ENCODE measurements around the gene TUBE1.
"Not testable (repeated sequence)": the region's sequence is repeated elsewhere in the genome, so short reads cannot be mapped to it uniquely, and the experiment has no call there.

Gene TUBE1

GRCh38 chr6:112087136-112087911, at the start of gene TUBE1, which contains the start of gene FAM229B:
TSS of gene TUBE1 (minus strand) at chr6:112087482. CDS start at chr6:112087434, 48 bp downstream.
TSS of gene FAM229B (plus strand) at chr6:112087591. CDS start at chr6:112099284, 11,693 bp downstream.
- peak; percentile 96 for DNase-seq

- DNase-seq: no peak
Observed at GRCh38 chr6:112130878-112131277, 43.6 kb upstream of the TUBE1 start.

GRCh38 chr6:112128208-112128607, 40.9 kb upstream of the TUBE1 start:
- no peak for DNase-seq

GRCh38 chr6:112123982-112124381, 36.7 kb upstream of the TUBE1 start:
- DNase-seq: no peak

- DNase-seq: no peak
Observed at GRCh38 chr6:112122756-112123155, 35.5 kb upstream of the TUBE1 start.

- no peak for DNase-seq
Observed at GRCh38 chr6:112118034-112118433, 30.8 kb upstream of the TUBE1 start.

- DNase-seq: no peak
Observed at GRCh38 chr6:112117554-112117953, 30.3 kb upstream of the TUBE1 start.

GRCh38 chr6:112116221-112116620, 28.9 kb upstream of the TUBE1 start:
- DNase-seq: no peak

GRCh38 chr6:112114577-112115223, 27.4 kb upstream of the TUBE1 start:
- DNase-seq: no peak

- DNase-seq: no peak
Observed at GRCh38 chr6:112113918-112114317, 26.6 kb upstream of the TUBE1 start.

GRCh38 chr6:112113431-112113830, 26.1 kb upstream of the TUBE1 start:
- DNase-seq: no peak

GRCh38 chr6:112109262-112109661, 22.0 kb upstream of the TUBE1 start:
- no peak for DNase-seq

- DNase-seq: no peak
Observed at GRCh38 chr6:112106562-112106961, 19.3 kb upstream of the TUBE1 start.

- DNase-seq: not testable (repeated sequence)
Observed at GRCh38 chr6:112106026-112106425, 18.7 kb upstream of the TUBE1 start.

- no peak for DNase-seq
Observed at GRCh38 chr6:112100561-112100960, 13.3 kb upstream of the TUBE1 start.

GRCh38 chr6:112096901-112097300, 9.6 kb upstream of the TUBE1 start:
- DNase-seq: no peak

GRCh38 chr6:112087916-112088315, 634 bp upstream of the TUBE1 start:
- no peak for DNase-seq

- peak; percentile 15 for DNase-seq
Observed at GRCh38 chr6:112086744-112087135, 542 bp downstream of the TUBE1 start.

- DNase-seq: no peak
Observed at GRCh38 chr6:112085286-112086065, 1.8 kb downstream of the TUBE1 start.

- no peak for DNase-seq
Observed at GRCh38 chr6:112081569-112081968, 5.7 kb downstream of the TUBE1 start.

- no peak for DNase-seq
Observed at GRCh38 chr6:112066606-112067005, 20.7 kb downstream of the TUBE1 start.

GRCh38 chr6:112065426-112065986, 21.8 kb downstream of the TUBE1 start:
- no peak for DNase-seq

- no peak for DNase-seq
Observed at GRCh38 chr6:112062966-112063365, 24.3 kb downstream of the TUBE1 start.
